T-helper 1 cell treated with Interleukin-12 subunit alpha and Interleukin-12 subunit beta and Interleukin-4 antibody, amounts not matched to agents 30 ng/mL and 1 ng/mL, for 36 hours (primary cell): ENCODE data around the gene CALCA. TPM values are rescaled to one million over a fixed set of nuclear protein-coding genes. Genes with fewer than 3 reads are reported as not detected.
"Not testable (repeated sequence)": the region's sequence is repeated elsewhere in the genome, so short reads cannot be mapped to it uniquely, and the experiment has no call there.

Source experiments
- intact Hi-C: fragments of 100-400 bp; cut with micrococcal nuclease; formaldehyde crosslinking; loops from one replicate; pipeline ENCODE4 v1.15.1; 2024
- total RNA-seq: library from RNA; stranded (reverse); gene quantifications from 2 replicates; pipeline ENCODE4 v1.2.3, GENCODE V29; 2022

Gene CALCA
- not detected in 2 replicates for total RNA-seq

- intact Hi-C loops: loop anchor here (5.0 kb wide), 1 partner anchor 1635 kb away; no protein-coding TSS in a partner anchor
Observed at GRCh38 chr11:14971865-14972580, at the start of gene CALCA. Gene CALCA (minus strand): TSS chr11:14972351. CDS start chr11:14971192, 1,159 bp downstream.

GRCh38 chr11:15016200-15016599 lies 44.0 kb upstream of the CALCA start:
- intact Hi-C loops: no loop called here

GRCh38 chr11:15011776-15012345 lies 39.7 kb upstream of the CALCA start:
- intact Hi-C loops: no loop called here

- intact Hi-C loops: no loop called here
Observed at GRCh38 chr11:15010865-15011264, 38.7 kb upstream of the CALCA start.

- intact Hi-C loops: loop anchor here (1.0 to 10.0 kb wide), 6 partner anchors 33 to 511 kb away; partner anchors contain the start of genes COPB1 and PSMA1
Observed at GRCh38 chr11:15006139-15006759, 34.1 kb upstream of the CALCA start.

GRCh38 chr11:14988133-14988532 lies 16.0 kb upstream of the CALCA start:
- intact Hi-C loops: not testable (repeated sequence)

- intact Hi-C loops: no loop called here
Observed at GRCh38 chr11:14981507-14981906, 9.4 kb upstream of the CALCA start.

GRCh38 chr11:14980854-14981253 lies 8.7 kb upstream of the CALCA start:
- intact Hi-C loops: no loop called here

GRCh38 chr11:14977101-14977880 lies 5.1 kb upstream of the CALCA start:
- intact Hi-C loops: loop anchor here (5.0 kb wide), 1 partner anchor 1620 kb away; no protein-coding TSS in a partner anchor

GRCh38 chr11:14975252-14975587 lies 3.1 kb upstream of the CALCA start:
- intact Hi-C loops: loop anchor here (2.0 to 5.0 kb wide), 2 partner anchors 184 to 1622 kb away; no protein-coding TSS in a partner anchor

GRCh38 chr11:14974515-14975251 lies 2.5 kb upstream of the CALCA start:
- intact Hi-C loops: loop anchor here (1.0 to 5.0 kb wide), 6 partner anchors 66 to 1633 kb away; no protein-coding TSS in a partner anchor

- intact Hi-C loops: loop anchor here (1.0 to 5.0 kb wide), 6 partner anchors 32 to 1633 kb away; no protein-coding TSS in a partner anchor
Observed at GRCh38 chr11:14973621-14974514, 1.7 kb upstream of the CALCA start.

- intact Hi-C loops: loop anchor here (1.0 to 5.0 kb wide), 2 partner anchors 33 to 1634 kb away; no protein-coding TSS in a partner anchor
Observed at GRCh38 chr11:14972581-14973495, 687 bp upstream of the CALCA start.

- intact Hi-C loops: loop anchor here (1.0 to 5.0 kb wide), 2 partner anchors 238 to 1637 kb away; no protein-coding TSS in a partner anchor
Observed at GRCh38 chr11:14969901-14970323, 2.2 kb downstream of the CALCA start.

- intact Hi-C loops: no loop called here
Observed at GRCh38 chr11:14967581-14968243, 4.4 kb downstream of the CALCA start.

GRCh38 chr11:14956111-14956510 lies 16.0 kb downstream of the CALCA start:
- intact Hi-C loops: no loop called here

GRCh38 chr11:14954581-14954980 lies 17.6 kb downstream of the CALCA start:
- intact Hi-C loops: no loop called here

- intact Hi-C loops: no loop called here
Observed at GRCh38 chr11:14953904-14954303, 18.2 kb downstream of the CALCA start.
